OCI-LY1 (cell line): ENCODE data around the gene C4orf36.
A peak's percentile ranks its signal among the peaks of the same experiment; 100 is the strongest.

Experiments used
- H2AFZ ChIP-seq: fragments of 200-600 bp; sonication (generic), shearing (Covaris generic); 2 replicates; pipeline ENCODE4 v1.6.0; 2014; ENCODE audit warnings: antibody characterized with exemption, mild to moderate bottlenecking, low read length
- H3F3A ChIP-seq: fragments of 200-600 bp; sonication (generic), shearing (Covaris generic); 2 replicates; pipeline ENCODE4 v1.6.0; 2014; ENCODE audit warnings: mild to moderate bottlenecking, antibody characterized with exemption, low read length, moderate library complexity; ENCODE audit not compliant: insufficient read depth
- H3K27ac ChIP-seq: fragments of 200-600 bp; sonication (generic); 2 replicates; pipeline ENCODE4 v1.5.1; 2014; ENCODE audit warnings: low read length, mixed run types, mild to moderate bottlenecking, low read depth; ENCODE audit not compliant: poor library complexity, severe bottlenecking
- H3K27me3 ChIP-seq: fragments of 200-600 bp; sonication (generic); 2 replicates; pipeline ENCODE4 v1.6.0; 2014; ENCODE audit warnings: antibody characterized with exemption, mild to moderate bottlenecking, low read length, moderate library complexity; ENCODE audit not compliant: insufficient read depth
- H3K36me3 ChIP-seq: fragments of 200-600 bp; sonication (generic); 2 replicates; pipeline ENCODE4 v1.6.1; 2014; ENCODE audit warnings: mild to moderate bottlenecking, antibody characterized with exemption, low read length, moderate library complexity, mixed read lengths; ENCODE audit not compliant: insufficient read depth
- H3K4me1 ChIP-seq: fragments of 200-600 bp; sonication (generic); 2 replicates; pipeline ENCODE4 v1.5.1; 2014; ENCODE audit warnings: mild to moderate bottlenecking, low read length, moderate library complexity; ENCODE audit not compliant: insufficient read depth, severe bottlenecking
- H3K4me2 ChIP-seq: fragments of 200-600 bp; sonication (generic), shearing (Covaris generic); 2 replicates; pipeline ENCODE4 v1.6.1; 2014; ENCODE audit warnings: low read length
- H3K4me3 ChIP-seq: fragments of 200-600 bp; sonication (generic); 2 replicates; pipeline ENCODE4 v1.5.1; 2014; ENCODE audit warnings: low read length, low read depth, mild to moderate bottlenecking, mixed read lengths; ENCODE audit not compliant: poor library complexity, severe bottlenecking
- H3K79me2 ChIP-seq: fragments of 200-600 bp; shearing (Covaris generic); 2 replicates; pipeline ENCODE4 v1.6.1; 2016; ENCODE audit warnings: mixed run types, low read length, mixed read lengths; ENCODE audit not compliant: insufficient read depth
- H3K9ac ChIP-seq: fragments of 200-600 bp; sonication (generic), shearing (Covaris generic); 2 replicates; pipeline ENCODE4 v1.6.1; 2014; ENCODE audit warnings: mild to moderate bottlenecking, low read length, mixed read lengths
- H3K9me2 ChIP-seq: fragments of 200-600 bp; sonication (generic), shearing (Covaris generic); 2 replicates; pipeline ENCODE4 v1.6.1; 2014; ENCODE audit warnings: low read depth, mild to moderate bottlenecking, low read length, mixed read lengths
- H3K9me3 ChIP-seq: fragments of 200-600 bp; shearing (Covaris generic); 2 replicates; pipeline ENCODE4 v1.6.1; 2014; ENCODE audit warnings: low read length, mixed read lengths
- H4K20me1 ChIP-seq: fragments of 200-600 bp; sonication (generic), shearing (Covaris generic); 2 replicates; pipeline ENCODE4 v1.6.0; 2016; ENCODE audit warnings: mild to moderate bottlenecking, low read length; ENCODE audit not compliant: insufficient read depth
- CTCF ChIP-seq: fragments of 200-600 bp; sonication (generic), shearing (Covaris generic); IDR thresholded peaks from 2 replicates; pipeline ENCODE4 v1.5.1; 2017; ENCODE audit warnings: mild to moderate bottlenecking, antibody characterized with exemption, low read length, moderate library complexity, mixed read lengths
- EZH2 ChIP-seq: fragments of 200-600 bp; sonication (generic), shearing (Covaris generic); IDR thresholded peaks from 2 replicates; pipeline ENCODE4 v1.8.0; 2017; ENCODE audit warnings: borderline replicate concordance, mixed run types, mild to moderate bottlenecking, antibody characterized with exemption, low read length, moderate library complexity, mixed read lengths

C4orf36 gene

DNA sequence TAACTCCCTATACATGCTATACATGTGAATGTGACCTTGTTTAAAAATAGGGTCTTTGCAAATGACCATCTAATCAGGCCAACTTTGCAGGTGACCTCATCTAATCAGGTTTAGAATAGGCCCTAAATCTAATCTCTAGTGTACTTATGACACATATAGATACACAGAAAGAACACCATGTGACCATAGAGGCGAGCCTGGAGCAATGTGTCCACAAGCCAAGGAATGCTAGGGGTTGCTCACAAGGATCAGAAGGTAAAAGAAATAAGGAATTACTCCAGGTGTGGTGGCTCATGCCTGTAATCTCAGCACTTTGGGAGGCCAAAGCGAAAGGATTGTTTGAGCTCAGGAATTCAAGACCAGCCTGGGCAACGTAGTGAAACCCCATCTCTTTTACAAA is 9.6 kb upstream of the C4orf36 start:
- Histone ChIP-seq H3K27me3 (no peaks in the 10 kb centered on the region), H3K79me2 (no peaks in the 10 kb centered on the region), H3K27ac (no peak overlapping the region), H3K4me3 (no peak overlapping the region), H4K20me1 (no peaks in the 10 kb centered on the region), H3K4me1 (no peaks in the 10 kb centered on the region), H3K9me2 (no peaks in the 10 kb centered on the region), H2AFZ (no peak overlapping the region), H3K9ac (no peak overlapping the region), H3K36me3 (no peaks in the 10 kb centered on the region; the same call in 1 of the 2 replicates), H3F3A (no peaks in the 10 kb centered on the region), H3K4me2 (no peak overlapping the region), H3K9me3 (no peaks in the 10 kb centered on the region)
- TF ChIP-seq EZH2, result no peak
- no peak for TF ChIP-seq CTCF

GRCh38 chr4:86898562-86898961 is 6.3 kb upstream of the C4orf36 start:
- no peak overlapping the region for H3K4me3 ChIP-seq
- TF ChIP-seq CTCF (peak; percentile 38), EZH2 (no peak)
- no peaks in the 10 kb centered on the region for H4K20me1 ChIP-seq
- H3K27ac ChIP-seq, result no peak overlapping the region
- H2AFZ ChIP-seq, result no peak overlapping the region
- no peaks in the 10 kb centered on the region for H3K27me3 ChIP-seq
- no peaks in the 10 kb centered on the region for H3F3A ChIP-seq
- no peaks in the 10 kb centered on the region for H3K9me2 ChIP-seq
- no peak overlapping the region for H3K4me2 ChIP-seq
- H3K79me2 ChIP-seq, result no peaks in the 10 kb centered on the region
- H3K9me3 ChIP-seq, result no peaks in the 10 kb centered on the region
- no peaks in the 10 kb centered on the region for H3K4me1 ChIP-seq
- H3K36me3 ChIP-seq, result no peaks in the 10 kb centered on the region; the same call in 1 of the 2 replicates
- no peak overlapping the region for H3K9ac ChIP-seq

GRCh38 chr4:86896596-86896995 is 4.4 kb upstream of the C4orf36 start:
- Histone ChIP-seq H3K79me2 (no peaks in the 10 kb centered on the region), H3K36me3 (no peaks in the 10 kb centered on the region), H3K9ac (no peak overlapping the region), H3K4me1 (no peaks in the 10 kb centered on the region), H2AFZ (no peak overlapping the region), H4K20me1 (no peaks in the 10 kb centered on the region), H3K9me2 (no peaks in the 10 kb centered on the region), H3F3A (no peaks in the 10 kb centered on the region), H3K4me3 (no peak overlapping the region), H3K9me3 (no peaks in the 10 kb centered on the region), H3K27ac (no peak overlapping the region), H3K27me3 (no peaks in the 10 kb centered on the region), H3K4me2 (no peak overlapping the region)
- TF ChIP-seq EZH2, result no peak
- no peak for TF ChIP-seq CTCF
